ENCODE results near the gene RAB13. TPM values are rescaled to one million over a fixed set of nuclear protein-coding genes. Genes with fewer than 3 reads are reported as not detected.
"Not testable (repeated sequence)": the region's sequence is repeated elsewhere in the genome, so short reads cannot be mapped to it uniquely, and the experiment has no call there.

RAB13 gene
- total RNA-seq, 1 experiment from 2014 or later, result 73.6 TPM

GRCh38 chr1:154006136-154006535 lies 20.0 kb upstream of the RAB13 start:
- H3K4me3 ChIP-seq, result no peak overlapping the region
- H2AFZ ChIP-seq, result no peak overlapping the region
- DNase-seq, result no peak
- no peaks in the 10 kb centered on the region for H3K36me3 ChIP-seq (ENCODE audit: low read depth)
- no peaks in the 10 kb centered on the region for H3K79me2 ChIP-seq (ENCODE audit: low read depth)
- peaks cover 20% of the 10 kb centered on the region for H3K4me1 ChIP-seq (replicated peaks; ENCODE audit: insufficient read depth)
- BruUV-seq (replicated peaks), result no TSS peak
- H4K20me1 ChIP-seq (ENCODE audit: insufficient read depth), result no peaks in the 10 kb centered on the region
- no peak for TF ChIP-seq CTCF (conservative IDR thresholded peaks at IDR 0.05)
- TF ChIP-seq EZH2 (IDR thresholded peaks at IDR 0.05; ENCODE audit: low read depth), result no peak
- H3K9me2 ChIP-seq (ENCODE audit: insufficient read depth), result no peaks in the 10 kb centered on the region
- H3K27me3 ChIP-seq (ENCODE audit: insufficient read depth, low read depth), result no peaks in the 10 kb centered on the region
- intact Hi-C loops (cut with micrococcal nuclease; ENCODE audit: unreplicated experiment), result no loop called here
- ChIA-PET POLR2A (ENCODE audit: unreplicated experiment) (no interaction called here), CTCF (no interaction called here)
- no peak overlapping the region for H3K4me2 ChIP-seq
- H3K27ac ChIP-seq, result no peak overlapping the region
- no peaks in the 10 kb centered on the region for H3K9me3 ChIP-seq (ENCODE audit: insufficient read depth, low read depth)
- peaks cover 19% of the 10 kb centered on the region for H3F3A ChIP-seq (ENCODE audit: insufficient read depth, low read depth)

- peak overlapping the region; percentile 76 for H3K27ac ChIP-seq
- TF ChIP-seq EZH2 (IDR thresholded peaks at IDR 0.05; ENCODE audit: low read depth) (no peak), CTCF (conservative IDR thresholded peaks at IDR 0.05) (no peak)
- peaks cover 53% of the 10 kb centered on the region for H3F3A ChIP-seq (ENCODE audit: insufficient read depth, low read depth)
- intact Hi-C loops (cut with micrococcal nuclease; ENCODE audit: unreplicated experiment), result no loop called here
- 0 out of 2 replicates have a peak overlapping the region, but pooled peaks have one; percentile 39 for H2AFZ ChIP-seq
- no peaks in the 10 kb centered on the region for H3K79me2 ChIP-seq (ENCODE audit: low read depth)
- BruUV-seq (replicated peaks), result no TSS peak
- H3K4me2 ChIP-seq, result peak overlapping the region; percentile 66
- peaks cover 38% of the 10 kb centered on the region for H3K4me1 ChIP-seq (replicated peaks; ENCODE audit: insufficient read depth)
- no peak overlapping the region for H3K4me3 ChIP-seq
- H3K27me3 ChIP-seq (ENCODE audit: insufficient read depth, low read depth), result no peaks in the 10 kb centered on the region
- no peak for DNase-seq
- no peaks in the 10 kb centered on the region for H4K20me1 ChIP-seq (ENCODE audit: insufficient read depth)
- POLR2A ChIA-PET (ENCODE audit: unreplicated experiment), result no interaction called here
- CTCF ChIA-PET, result no interaction called here
- no peaks in the 10 kb centered on the region for H3K36me3 ChIP-seq (ENCODE audit: low read depth)
- H3K9me3 ChIP-seq (ENCODE audit: insufficient read depth, low read depth), result no peaks in the 10 kb centered on the region
- H3K9me2 ChIP-seq (ENCODE audit: insufficient read depth), result no peaks in the 10 kb centered on the region
These were observed 14.3 kb upstream of the RAB13 start for GRCh38 chr1:154000420-154000819.

- peaks cover 17% of the 10 kb centered on the region for H3K36me3 ChIP-seq (ENCODE audit: low read depth)
- H4K20me1 ChIP-seq (ENCODE audit: insufficient read depth); H3K4me3 ChIP-seq; H3K9me3 ChIP-seq (ENCODE audit: insufficient read depth, low read depth); H3K4me2 ChIP-seq; H3K27ac ChIP-seq; H3K9me2 ChIP-seq (ENCODE audit: insufficient read depth); DNase-seq; POLR2A ChIA-PET (ENCODE audit: unreplicated experiment); CTCF ChIA-PET; H3K27me3 ChIP-seq (ENCODE audit: insufficient read depth, low read depth); H2AFZ ChIP-seq; BruUV-seq (replicated peaks): not testable (repeated sequence)
- peaks cover 28% of the 10 kb centered on the region for H3K4me1 ChIP-seq (replicated peaks; ENCODE audit: insufficient read depth)
- H3F3A ChIP-seq (ENCODE audit: insufficient read depth, low read depth), result peaks cover 80% of the 10 kb centered on the region
- H3K79me2 ChIP-seq (ENCODE audit: low read depth), result peaks cover 10% of the 10 kb centered on the region
- intact Hi-C loops (cut with micrococcal nuclease; ENCODE audit: unreplicated experiment), result loop anchor here (10.0 kb wide), 1 partner anchor 108 kb away; no protein-coding TSS in a partner anchor
These were observed 10.7 kb upstream of the RAB13 start for GRCh38 chr1:153996882-153997281.

GRCh38 chr1:153995640-153996039 lies 9.5 kb upstream of the RAB13 start:
- Histone ChIP-seq H3K9me3 (ENCODE audit: insufficient read depth, low read depth) (no peaks in the 10 kb centered on the region), H3K27ac (no peak overlapping the region), H3K4me1 (replicated peaks; ENCODE audit: insufficient read depth) (peaks cover 19% of the 10 kb centered on the region), H2AFZ (no peak overlapping the region), H3K36me3 (ENCODE audit: low read depth) (peaks cover 26% of the 10 kb centered on the region), H4K20me1 (ENCODE audit: insufficient read depth) (no peaks in the 10 kb centered on the region), H3K9me2 (ENCODE audit: insufficient read depth) (no peaks in the 10 kb centered on the region), H3K79me2 (ENCODE audit: low read depth) (peaks cover 22% of the 10 kb centered on the region), H3K4me3 (no peak overlapping the region), H3K27me3 (ENCODE audit: insufficient read depth, low read depth) (no peaks in the 10 kb centered on the region), H3K4me2 (no peak overlapping the region), H3F3A (ENCODE audit: insufficient read depth, low read depth) (peaks cover 76% of the 10 kb centered on the region)
- intact Hi-C loops (cut with micrococcal nuclease; ENCODE audit: unreplicated experiment), result loop anchor here (10.0 kb wide), 1 partner anchor 109 kb away; no protein-coding TSS in a partner anchor
- ChIA-PET POLR2A (ENCODE audit: unreplicated experiment) (interaction anchor here (0.6 to 0.7 kb wide), 2 partner anchors 142 to 307 kb away, joined by 3 to 4 read pairs; no protein-coding TSS in a partner anchor), CTCF (no interaction called here)
- no TSS peak for BruUV-seq (replicated peaks)
- TF ChIP-seq CTCF (conservative IDR thresholded peaks at IDR 0.05), result no peak
- no peak for TF ChIP-seq EZH2 (IDR thresholded peaks at IDR 0.05; ENCODE audit: low read depth)
- DNase-seq, result no peak
